CD14-positive monocyte (primary cell): ENCODE measurements around the gene MFSD2B. TPM values are rescaled to one million over a fixed set of nuclear protein-coding genes. Genes with fewer than 3 reads are reported as not detected.

Experiments used
- DNase-seq, 3 donors: peaks; one replicate each; pipeline ENCODE4 v3.0.0-alpha.2; 2011 to 2022
- H2AFZ ChIP-seq: 2 replicates; pipeline ENCODE4 v1.6.0; 2012; ENCODE audit warnings: mild to moderate bottlenecking, low read depth, low read length, inconsistent platforms; ENCODE audit not compliant: insufficient read depth, poor library complexity, severe bottlenecking
- H3K27ac ChIP-seq, 2 donors: 1 replicate in 1 of 2; 2 replicates in 1 of 2; pipeline ENCODE4 v1.5.1; 2012 to 2013; ENCODE audit warnings: low read length in 2 of 2, control low read depth in 1 of 2, inconsistent platforms in 1 of 2, low read depth in 1 of 2, mild to moderate bottlenecking in 1 of 2
- H3K27me3 ChIP-seq, 2 donors: one replicate each; pipeline versions ENCODE4 v1.6.0 to v1.6.1; 2011 to 2013; ENCODE audit warnings: low read length in 2 of 2; ENCODE audit not compliant: control insufficient read depth in 2 of 2, insufficient read depth in 2 of 2
- H3K36me3 ChIP-seq, 2 donors: replicated peaks in 1 of 2; 1 replicate in 1 of 2; 2 replicates in 1 of 2; pipeline versions ENCODE4 v1.5.1 to v1.6.1; 2012 to 2013; ENCODE audit warnings: low read length in 2 of 2, control low read depth in 1 of 2, inconsistent platforms in 1 of 2, mild to moderate bottlenecking in 1 of 2; ENCODE audit not compliant: insufficient read depth in 2 of 2, control insufficient read depth in 1 of 2
- H3K4me1 ChIP-seq, 2 donors: 1 replicate in 1 of 2; 2 replicates in 1 of 2; pipeline versions ENCODE4 v1.5.1 to v1.6.1; 2012 to 2013; ENCODE audit warnings: low read length in 2 of 2, control low read depth in 1 of 2, inconsistent platforms in 1 of 2, mild to moderate bottlenecking in 1 of 2, moderate library complexity in 1 of 2; ENCODE audit not compliant: insufficient read depth in 2 of 2, control insufficient read depth in 1 of 2
- H3K4me2 ChIP-seq: replicated peaks from 2 replicates; pipeline ENCODE3; 2012; ENCODE audit warnings: low read length, moderate library complexity, mild to moderate bottlenecking; ENCODE audit not compliant: poor library complexity, severe bottlenecking; ENCODE audit errors: extremely low read depth
- H3K4me3 ChIP-seq, 3 experiments: fragments of 200-600 bp in 1 of 3; sonication (generic) in 1 of 3; replicated peaks in 1 of 3; 1 replicate in 2 of 3; 2 replicates in 1 of 3; pipeline ENCODE4 v1.5.1; 2011 to 2013; ENCODE audit warnings: low read length in 3 of 3, mild to moderate bottlenecking in 3 of 3, control low read depth in 2 of 3, low read depth in 2 of 3, inconsistent platforms in 1 of 3, moderate library complexity in 1 of 3
- H3K79me2 ChIP-seq: 2 replicates; pipeline ENCODE4 v1.6.0; 2012; ENCODE audit warnings: mild to moderate bottlenecking, control low read depth, inconsistent platforms, low read length, moderate library complexity; ENCODE audit not compliant: insufficient read depth
- H3K9ac ChIP-seq: 2 replicates; pipeline ENCODE4 v1.6.0; 2017; ENCODE audit warnings: low read length, mild to moderate bottlenecking; ENCODE audit not compliant: insufficient read depth, poor library complexity, severe bottlenecking
- H3K9me3 ChIP-seq, 2 donors: replicated peaks in 1 of 2; 1 replicate in 1 of 2; 2 replicates in 1 of 2; pipeline versions ENCODE4 v1.5.1 to v1.6.1; 2012 to 2013; ENCODE audit warnings: low read length in 2 of 2, control low read depth in 1 of 2; ENCODE audit not compliant: control insufficient read depth in 1 of 2, insufficient read depth in 1 of 2
- H4K20me1 ChIP-seq: 2 replicates; pipeline ENCODE4 v1.6.0; 2012; ENCODE audit warnings: mild to moderate bottlenecking, low read length, control low read depth, moderate library complexity; ENCODE audit not compliant: insufficient read depth
- H3K27ac Mint-ChIP-seq, 7 donors: one replicate each; pipeline ENCODE4 v1.8.0; 2020; ENCODE audit warnings: mild to moderate bottlenecking in 7 of 7, mixed read lengths in 7 of 7, moderate library complexity in 6 of 7, inconsistent platforms in 2 of 7
- H3K27me3 Mint-ChIP-seq, 3 donors: one replicate each; pipeline ENCODE4 v1.8.0; 2021 to 2022; ENCODE audit warnings: low read depth in 3 of 3, mild to moderate bottlenecking in 3 of 3, mixed read lengths in 3 of 3, moderate library complexity in 3 of 3, inconsistent platforms in 1 of 3
- H3K36me3 Mint-ChIP-seq, 2 donors: one replicate each; pipeline ENCODE4 v1.8.0; 2020; ENCODE audit warnings: mixed read lengths in 2 of 2, inconsistent platforms in 1 of 2, mild to moderate bottlenecking in 1 of 2
- H3K4me1 Mint-ChIP-seq: one replicate; pipeline ENCODE4 v1.8.0; 2020; ENCODE audit warnings: mild to moderate bottlenecking, mixed read lengths
- H3K4me3 Mint-ChIP-seq, 2 donors: one replicate each; pipeline ENCODE4 v1.8.0; 2020; ENCODE audit warnings: mild to moderate bottlenecking in 2 of 2, mixed read lengths in 2 of 2, moderate library complexity in 1 of 2
- H3K9me3 Mint-ChIP-seq, 7 donors: one replicate each; pipeline ENCODE4 v1.8.0; 2020 to 2022; ENCODE audit warnings: mixed read lengths in 7 of 7, mild to moderate bottlenecking in 6 of 7, moderate library complexity in 6 of 7, inconsistent platforms in 2 of 7
- CTCF ChIP-seq: fragments of 200-600 bp; IDR thresholded peaks from one replicate; pipeline ENCODE4 v1.8.0; 2022; ENCODE audit warnings: antibody characterized with exemption, mild to moderate bottlenecking
- WGBS: methylation state at CpG from one replicate; pipeline ENCODE4 v1.1.5; 2013; ENCODE audit warnings: missing lambda C conversion rate; ENCODE audit not compliant: insufficient coverage; 5-methylcytosine and 5-hydroxymethylcytosine counted together
- intact Hi-C, 2 donors: fragments of 100-400 bp; cut with micrococcal nuclease; formaldehyde crosslinking; loops; one replicate each; pipeline versions ENCODE4 v1.15.0 to v1.15.1; 2023
- polyA plus RNA-seq, 3 donors: library from polyadenylated mRNA; depleted of rRNA in 1 of 3; unstranded in 2 of 3; stranded (reverse) in 1 of 3; fragments of 300-500 nt in 2 of 3; fragments of >200 nt in 1 of 3; fragmentation: Illumina TruSeq in 2 of 3; gene quantifications; 1 replicate in 2 of 3; 2 replicates in 1 of 3; pipeline ENCODE4 v1.2.3, GENCODE V29; 2012 to 2021

Gene MFSD2B
- polyA plus RNA-seq, 3 donors, result 0.03 to 0.46 TPM; not detected in 1

DNA sequence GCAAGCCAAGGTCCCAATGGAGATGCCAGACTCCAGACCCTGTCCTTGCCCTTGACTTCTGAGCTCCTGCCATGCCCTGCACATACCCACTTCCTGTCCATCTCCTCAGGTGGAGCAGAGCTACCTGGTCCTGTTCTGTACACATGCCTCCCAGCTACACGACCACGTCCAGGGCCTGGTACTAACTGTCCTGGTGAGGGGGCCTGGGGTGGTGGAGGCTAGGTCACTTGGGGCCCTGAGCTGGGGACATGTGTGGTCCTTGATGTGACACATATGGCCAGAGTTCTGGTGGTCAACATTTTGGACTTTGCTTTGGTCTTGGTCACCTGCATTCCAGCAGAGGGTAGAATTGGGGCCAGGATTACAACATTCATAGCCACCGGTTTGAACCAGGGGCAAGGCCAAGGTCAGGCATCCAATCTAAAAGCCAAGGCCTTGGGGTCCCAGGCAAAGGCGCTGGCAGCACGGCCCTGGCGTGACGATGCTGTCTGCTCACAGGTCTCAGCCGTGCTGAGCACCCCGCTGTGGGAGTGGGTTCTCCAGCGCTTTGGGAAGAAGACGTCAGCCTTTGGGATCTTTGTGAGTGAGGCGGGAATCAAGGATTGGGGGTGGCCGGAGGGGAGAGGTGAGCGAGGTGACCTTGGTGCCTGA lies 12.6 kb downstream of the MFSD2B start:
- Histone ChIP-seq H3K4me1 (no peaks in the 10 kb centered on the region), H3K79me2 (no peaks in the 10 kb centered on the region), H3K4me2 (no peak overlapping the region), H3K27ac (no peak overlapping the region), H3K36me3 (peaks cover 9 to 10% of the 10 kb centered on the region in 2 donors), H2AFZ (no peak overlapping the region), H3K27me3 (no peaks in the 10 kb centered on the region), H3K4me3 (no peak overlapping the region), H3K9ac (no peak overlapping the region), H4K20me1 (no peaks in the 10 kb centered on the region), H3K9me3 (no peaks in the 10 kb centered on the region)
- Mint-ChIP-seq H3K4me1 (no peaks in the 10 kb centered on the region), H3K36me3 (peaks cover 22 to 30% of the 10 kb centered on the region in 2 donors), H3K27ac (no peak overlapping the region), H3K27me3 (peaks cover 0 to 3% (median 2%) of the 10 kb centered on the region in 3 donors), H3K9me3 (no peaks in the 10 kb centered on the region), H3K4me3 (no peak overlapping the region)
- WGBS, result 98% methylated on average over 14 of the region's 14 CpGs
- no peak for TF ChIP-seq CTCF
- DNase-seq, result no peak
- intact Hi-C loops, result no loop called here

- H3K4me1 Mint-ChIP-seq, result no peaks in the 10 kb centered on the region
- no peak overlapping the region for H3K9ac ChIP-seq
- no peak for TF ChIP-seq CTCF
- no peak overlapping the region for H3K27ac ChIP-seq
- H3K9me3 ChIP-seq, result no peaks in the 10 kb centered on the region
- H3K4me3 Mint-ChIP-seq, result no peak overlapping the region
- WGBS, result 89% methylated on average over 15 of the region's 16 CpGs
- intact Hi-C loops, result no loop called here
- H3K4me3 ChIP-seq, result no peak overlapping the region
- no peaks in the 10 kb centered on the region for H3K27me3 ChIP-seq
- H3K4me1 ChIP-seq, result no peaks in the 10 kb centered on the region
- peaks cover 27 to 31% of the 10 kb centered on the region in 2 donors for H3K36me3 Mint-ChIP-seq
- no peaks in the 10 kb centered on the region for H3K79me2 ChIP-seq
- no peak overlapping the region for H2AFZ ChIP-seq
- no peaks in the 10 kb centered on the region for H3K9me3 Mint-ChIP-seq
- H3K36me3 ChIP-seq, result peaks cover 9 to 11% of the 10 kb centered on the region in 2 donors
- peaks cover 0 to 3% (median 2%) of the 10 kb centered on the region in 3 donors for H3K27me3 Mint-ChIP-seq
- H4K20me1 ChIP-seq, result no peaks in the 10 kb centered on the region
- no peak for DNase-seq
- H3K4me2 ChIP-seq, result no peak overlapping the region
- H3K27ac Mint-ChIP-seq, result no peak overlapping the region
These were observed 13.2 kb downstream of the MFSD2B start for GRCh38 chr2:24022975-24023575.
